Measurements from ENCODE around the gene KRT39.

DNA sequence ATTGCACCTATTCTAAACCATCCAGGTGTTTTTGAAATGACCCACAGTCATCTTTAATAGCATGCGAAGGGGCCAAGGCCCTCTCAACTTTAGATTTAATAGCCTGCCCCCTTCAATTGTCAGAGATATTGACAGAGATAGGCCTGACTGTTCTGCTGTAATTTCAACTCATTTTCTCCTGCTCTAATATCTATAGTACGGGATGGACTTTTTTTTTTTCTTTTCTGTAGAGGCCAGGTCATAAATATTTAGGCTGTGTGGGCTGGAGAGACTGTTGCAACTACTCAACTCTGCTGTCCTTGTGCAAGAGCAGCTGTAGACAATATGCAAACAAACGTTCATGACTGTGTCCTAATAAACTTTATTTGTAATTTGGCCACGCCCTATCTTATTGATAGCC, 57.0 kb downstream of the KRT39 start:
- TF ChIP-seq, protein P1, sequence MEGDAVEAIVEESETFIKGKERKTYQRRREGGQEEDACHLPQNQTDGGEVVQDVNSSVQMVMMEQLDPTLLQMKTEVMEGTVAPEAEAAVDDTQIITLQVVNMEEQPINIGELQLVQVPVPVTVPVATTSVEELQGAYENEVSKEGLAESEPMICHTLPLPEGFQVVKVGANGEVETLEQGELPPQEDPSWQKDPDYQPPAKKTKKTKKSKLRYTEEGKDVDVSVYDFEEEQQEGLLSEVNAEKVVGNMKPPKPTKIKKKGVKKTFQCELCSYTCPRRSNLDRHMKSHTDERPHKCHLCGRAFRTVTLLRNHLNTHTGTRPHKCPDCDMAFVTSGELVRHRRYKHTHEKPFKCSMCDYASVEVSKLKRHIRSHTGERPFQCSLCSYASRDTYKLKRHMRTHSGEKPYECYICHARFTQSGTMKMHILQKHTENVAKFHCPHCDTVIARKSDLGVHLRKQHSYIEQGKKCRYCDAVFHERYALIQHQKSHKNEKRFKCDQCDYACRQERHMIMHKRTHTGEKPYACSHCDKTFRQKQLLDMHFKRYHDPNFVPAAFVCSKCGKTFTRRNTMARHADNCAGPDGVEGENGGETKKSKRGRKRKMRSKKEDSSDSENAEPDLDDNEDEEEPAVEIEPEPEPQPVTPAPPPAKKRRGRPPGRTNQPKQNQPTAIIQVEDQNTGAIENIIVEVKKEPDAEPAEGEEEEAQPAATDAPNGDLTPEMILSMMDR (IDR thresholded peaks at IDR 0.05; ENCODE audit: extremely low read depth in 1 of 2, insufficient read depth in 1 of 2, low read depth in 1 of 2, low read length in 2 of 2): no peak
- no peak for TF ChIP-seq MYC (IDR thresholded peaks at IDR 0.05; ENCODE audit: low read depth, low read length)

Data from endothelial cell of umbilical vein (primary cell).